ENCODE results near the gene MAPT. TPM values are rescaled to one million over a fixed set of nuclear protein-coding genes. Genes with fewer than 3 reads are reported as not detected.

The MAPT gene
- total RNA-seq, 1 donor from 2014 or later, result 0.28 TPM

DNA sequence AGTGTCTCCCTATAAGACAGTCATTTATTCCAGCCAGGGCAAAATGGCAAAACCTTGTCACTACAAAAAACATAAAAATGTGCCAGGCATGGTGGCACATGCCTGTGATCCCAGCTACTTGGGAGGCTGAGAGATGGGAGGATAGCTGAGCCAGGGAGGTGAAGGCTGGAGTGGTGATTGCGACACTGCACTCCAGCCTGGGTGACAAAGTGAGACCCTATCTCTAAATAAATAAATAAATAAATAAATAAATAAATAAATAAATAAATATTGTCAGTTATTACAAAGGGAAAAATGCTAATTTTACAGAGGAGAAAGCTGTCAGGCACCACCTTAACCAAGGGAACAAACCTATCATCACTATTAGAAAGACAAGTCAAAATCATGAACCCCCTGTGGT is 180.2 kb downstream of the MAPT start:
- peaks cover 3% of the 10 kb centered on the region for H3K9me3 Mint-ChIP-seq (ENCODE audit: unreplicated experiment)

More for the DNA sequence above, 180.2 kb downstream of the MAPT start:
- Mint-ChIP-seq H3K36me3 (ENCODE audit: low read depth, unreplicated experiment) (peaks cover 18% of the 10 kb centered on the region), H3K4me1 (ENCODE audit: unreplicated experiment) (peaks cover 22% of the 10 kb centered on the region), H3K27ac (ENCODE audit: unreplicated experiment) (no peak overlapping the region), H3K4me3 (ENCODE audit: unreplicated experiment) (no peak overlapping the region), H3K27me3 (ENCODE audit: unreplicated experiment) (peaks cover 11% of the 10 kb centered on the region)
- DNase-seq (ENCODE audit: low spot score), result no peak
- TF ChIP-seq, protein P1, sequence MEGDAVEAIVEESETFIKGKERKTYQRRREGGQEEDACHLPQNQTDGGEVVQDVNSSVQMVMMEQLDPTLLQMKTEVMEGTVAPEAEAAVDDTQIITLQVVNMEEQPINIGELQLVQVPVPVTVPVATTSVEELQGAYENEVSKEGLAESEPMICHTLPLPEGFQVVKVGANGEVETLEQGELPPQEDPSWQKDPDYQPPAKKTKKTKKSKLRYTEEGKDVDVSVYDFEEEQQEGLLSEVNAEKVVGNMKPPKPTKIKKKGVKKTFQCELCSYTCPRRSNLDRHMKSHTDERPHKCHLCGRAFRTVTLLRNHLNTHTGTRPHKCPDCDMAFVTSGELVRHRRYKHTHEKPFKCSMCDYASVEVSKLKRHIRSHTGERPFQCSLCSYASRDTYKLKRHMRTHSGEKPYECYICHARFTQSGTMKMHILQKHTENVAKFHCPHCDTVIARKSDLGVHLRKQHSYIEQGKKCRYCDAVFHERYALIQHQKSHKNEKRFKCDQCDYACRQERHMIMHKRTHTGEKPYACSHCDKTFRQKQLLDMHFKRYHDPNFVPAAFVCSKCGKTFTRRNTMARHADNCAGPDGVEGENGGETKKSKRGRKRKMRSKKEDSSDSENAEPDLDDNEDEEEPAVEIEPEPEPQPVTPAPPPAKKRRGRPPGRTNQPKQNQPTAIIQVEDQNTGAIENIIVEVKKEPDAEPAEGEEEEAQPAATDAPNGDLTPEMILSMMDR (IDR thresholded peaks at IDR 0.05; ENCODE audit: unreplicated experiment), result no peak

Other genes starting within 250 kb of the MAPT start
- gene CRHR1, start 110.2 kb upstream of the MAPT start, total RNA-seq (ENCODE audit: unreplicated experiment), result not detected
- not detected for gene SPPL2C, start 49.7 kb upstream of the MAPT start, total RNA-seq (ENCODE audit: unreplicated experiment)
- not detected for gene STH, start 104.7 kb downstream of the MAPT start, total RNA-seq (ENCODE audit: unreplicated experiment)